Activated effector memory CD4-positive, alpha-beta T cell treated with anti-CD3 and anti-CD28 coated beads, Interleukin-2, amount 50 U/mL, for 16 hours (primary cell): ENCODE measurements around the gene GALNT10.
A peak's percentile ranks its signal among the peaks of the same experiment; 100 is the strongest.
"Not testable (repeated sequence)": the region's sequence is repeated elsewhere in the genome, so short reads cannot be mapped to it uniquely, and the experiment has no call there.

ENCODE experiments used
- DNase-seq: peaks from one replicate; pipeline ENCODE4 v3.0.0-alpha.2; 2020

GALNT10 gene, protein sequence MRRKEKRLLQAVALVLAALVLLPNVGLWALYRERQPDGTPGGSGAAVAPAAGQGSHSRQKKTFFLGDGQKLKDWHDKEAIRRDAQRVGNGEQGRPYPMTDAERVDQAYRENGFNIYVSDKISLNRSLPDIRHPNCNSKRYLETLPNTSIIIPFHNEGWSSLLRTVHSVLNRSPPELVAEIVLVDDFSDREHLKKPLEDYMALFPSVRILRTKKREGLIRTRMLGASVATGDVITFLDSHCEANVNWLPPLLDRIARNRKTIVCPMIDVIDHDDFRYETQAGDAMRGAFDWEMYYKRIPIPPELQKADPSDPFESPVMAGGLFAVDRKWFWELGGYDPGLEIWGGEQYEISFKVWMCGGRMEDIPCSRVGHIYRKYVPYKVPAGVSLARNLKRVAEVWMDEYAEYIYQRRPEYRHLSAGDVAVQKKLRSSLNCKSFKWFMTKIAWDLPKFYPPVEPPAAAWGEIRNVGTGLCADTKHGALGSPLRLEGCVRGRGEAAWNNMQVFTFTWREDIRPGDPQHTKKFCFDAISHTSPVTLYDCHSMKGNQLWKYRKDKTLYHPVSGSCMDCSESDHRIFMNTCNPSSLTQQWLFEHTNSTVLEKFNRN

GRCh38 chr5:154190595-154191304, at the start of gene GALNT10:
GALNT10 (plus strand) TSS chr5:154190733; CDS start chr5:154190867, 134 bp downstream.
- peak; percentile 87 for DNase-seq

DNA sequence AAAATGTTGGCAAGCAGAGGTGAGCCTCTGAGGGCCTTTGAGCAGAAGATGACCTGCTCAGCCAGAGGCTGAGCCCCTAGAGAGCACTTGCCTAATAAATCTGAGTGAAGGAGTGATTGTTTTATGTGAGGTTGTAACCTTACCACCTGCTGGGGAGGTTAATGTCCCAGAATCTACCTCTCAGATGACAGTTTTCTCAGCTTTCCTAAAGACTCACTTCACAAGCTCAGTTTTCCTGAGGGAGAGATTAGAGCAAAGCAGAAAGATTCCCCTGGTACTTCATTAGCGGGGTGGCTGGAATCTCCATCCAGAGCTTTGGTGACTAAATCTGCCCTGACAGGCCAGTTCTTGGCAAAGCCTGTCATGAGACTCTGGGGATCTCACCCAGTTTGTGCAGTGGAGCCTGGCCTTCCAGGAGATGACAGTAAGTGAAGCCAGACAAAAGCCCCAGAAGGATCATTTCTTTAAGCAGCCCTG, 48.8 kb upstream of the GALNT10 start:
- no peak for DNase-seq

DNA sequence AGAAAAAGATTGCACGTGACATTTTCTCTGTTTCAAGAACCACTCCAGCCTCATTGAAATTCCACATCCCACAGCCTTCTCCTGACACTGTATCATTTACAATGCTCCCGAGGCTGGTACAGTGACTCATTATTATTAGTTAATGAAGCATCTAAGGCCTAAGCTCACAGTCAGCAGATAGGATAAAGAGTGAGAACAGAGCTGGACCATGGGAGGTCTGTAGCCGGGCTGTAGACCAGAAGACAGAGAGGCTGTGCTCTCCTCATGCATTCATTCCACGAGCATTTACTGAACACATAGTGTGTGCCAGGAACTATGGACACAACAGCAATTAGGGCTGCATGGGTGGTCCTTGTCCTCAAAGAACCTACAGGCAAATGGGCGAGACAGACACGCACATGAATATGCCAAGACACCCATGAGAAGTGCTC, 47.3 kb upstream of the GALNT10 start:
- no peak for DNase-seq

DNA sequence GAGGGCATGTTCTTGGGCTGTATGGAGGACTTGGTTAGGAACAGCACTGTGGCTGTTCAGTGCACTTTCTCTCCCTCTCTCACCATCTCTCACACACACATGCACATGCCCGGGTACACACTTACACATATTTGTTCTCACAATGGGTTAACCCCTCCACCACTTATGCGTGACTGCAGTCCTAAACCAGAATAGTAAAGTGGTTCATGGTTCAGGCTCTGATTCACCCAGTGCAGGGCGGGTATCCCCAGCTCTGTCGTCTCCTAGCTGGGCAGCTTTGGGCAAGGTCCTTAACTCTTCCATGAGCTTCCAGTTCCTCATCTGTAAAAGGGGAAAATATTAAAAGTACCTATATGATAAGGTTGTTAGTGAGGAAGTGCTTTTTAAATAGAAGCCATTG, 45.3 kb upstream of the GALNT10 start:
- DNase-seq: no peak

GRCh38 chr5:154146409-154146808, 44.1 kb upstream of the GALNT10 start:
- DNase-seq: no peak

DNA sequence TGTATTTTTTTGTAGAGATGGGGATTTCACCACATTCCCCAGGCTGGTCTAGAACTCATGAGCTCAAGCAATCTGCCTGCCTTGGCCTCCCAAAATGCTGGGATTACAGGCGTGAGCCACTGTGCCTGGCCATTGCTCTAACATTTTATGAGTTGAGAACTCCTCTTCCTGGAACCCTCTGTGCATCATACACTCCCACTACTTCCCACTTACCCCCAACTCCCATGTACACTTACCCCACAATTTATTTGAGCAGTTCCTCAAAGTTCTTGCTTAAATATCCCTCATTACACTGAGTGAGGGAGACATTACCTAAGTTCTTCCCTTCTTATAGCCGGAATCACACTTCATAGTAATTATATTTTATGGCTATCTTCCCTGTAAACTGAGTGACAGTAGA, 42.9 kb upstream of the GALNT10 start:
- DNase-seq: no peak

DNA sequence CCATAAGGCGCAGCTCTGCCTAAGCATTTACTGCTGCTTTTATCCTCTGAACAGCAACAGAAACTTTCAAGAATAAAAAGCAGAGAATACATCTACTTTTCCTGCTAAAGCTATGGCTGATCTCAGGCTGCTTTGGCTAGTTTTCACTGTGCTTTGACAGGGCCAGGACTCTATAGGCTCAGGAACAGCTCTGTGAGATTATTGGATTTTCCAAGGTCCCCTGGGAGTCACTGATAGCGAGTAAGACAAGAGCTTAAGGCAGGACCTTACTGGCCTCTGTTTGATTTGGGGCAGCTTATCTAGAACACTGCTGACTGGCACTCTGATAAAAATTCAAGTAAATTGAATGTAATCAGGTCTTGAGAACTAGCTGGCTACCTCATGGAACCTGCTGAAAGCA, 40.1 kb upstream of the GALNT10 start:
- not testable (repeated sequence) for DNase-seq

GRCh38 chr5:154157483-154158378, 32.8 kb upstream of the GALNT10 start:
- no peak for DNase-seq

DNA sequence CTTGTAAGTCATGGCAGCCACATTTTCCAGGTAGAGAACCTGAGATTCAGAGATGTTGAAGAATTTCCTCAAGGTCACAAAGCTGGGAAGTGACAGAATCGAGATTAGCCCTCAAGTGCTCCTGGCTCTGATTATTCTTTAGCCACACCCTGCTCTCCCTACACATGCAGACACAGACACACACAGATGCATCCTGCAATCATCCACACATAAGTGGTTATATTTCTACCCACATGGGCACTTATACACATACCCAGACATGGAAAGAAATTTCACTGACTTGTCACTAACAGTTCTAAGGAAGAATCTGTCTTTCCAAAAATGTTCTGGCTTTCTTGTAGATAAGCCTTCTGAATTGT, 32.2 kb upstream of the GALNT10 start:
- no peak for DNase-seq

DNA sequence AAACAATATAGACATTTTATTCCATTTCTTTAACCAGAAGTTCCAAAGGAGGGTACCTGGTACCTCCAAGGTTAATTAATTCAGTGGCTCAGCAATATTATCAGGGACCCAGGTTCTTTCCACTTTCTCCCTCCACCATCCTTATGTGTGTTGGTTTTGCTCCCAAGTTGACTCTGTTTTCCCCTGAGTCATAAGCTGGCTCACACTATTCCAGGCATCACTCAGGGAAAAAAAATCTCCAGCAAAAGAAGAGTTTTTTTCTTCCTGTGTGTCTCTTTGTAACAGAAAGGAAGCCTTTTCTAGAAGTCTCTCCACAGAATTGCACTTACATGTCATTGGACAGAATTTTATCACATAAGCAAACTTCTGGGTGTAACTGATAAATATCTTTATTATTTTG, 31.2 kb upstream of the GALNT10 start:
- no peak for DNase-seq

DNA sequence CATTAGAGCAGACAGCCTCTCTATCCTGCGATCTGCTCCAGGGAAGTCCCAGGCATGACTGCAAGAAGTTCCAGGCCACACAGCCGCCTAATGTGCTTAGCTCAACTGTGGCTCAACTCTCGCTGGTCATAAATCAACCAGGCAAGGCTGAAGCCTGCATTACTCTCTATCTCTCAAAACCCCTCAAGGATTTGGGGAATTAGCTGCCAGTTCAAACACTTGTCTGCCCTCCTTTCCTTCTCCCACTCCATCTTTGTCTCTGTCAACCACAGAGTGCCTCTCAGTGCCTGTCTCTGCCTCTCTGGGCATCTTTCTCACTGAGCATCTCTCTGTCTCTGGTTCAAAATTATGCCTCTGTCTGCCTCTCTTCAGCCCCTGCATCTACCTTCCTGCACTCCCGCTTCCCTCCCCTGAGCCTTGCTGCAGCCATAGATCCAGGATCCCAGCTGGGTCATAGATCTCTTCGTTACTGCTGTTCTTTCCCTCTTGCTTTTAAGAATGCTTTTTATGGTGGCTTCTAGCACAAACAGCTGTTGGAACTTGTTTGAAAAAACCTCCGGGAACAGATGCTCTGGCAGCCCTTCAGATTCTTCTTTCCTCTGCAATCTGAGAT, 27.9 kb upstream of the GALNT10 start:
- DNase-seq: no peak

- DNase-seq: no peak
Observed at GRCh38 chr5:154163327-154164248, 26.9 kb upstream of the GALNT10 start.

DNA sequence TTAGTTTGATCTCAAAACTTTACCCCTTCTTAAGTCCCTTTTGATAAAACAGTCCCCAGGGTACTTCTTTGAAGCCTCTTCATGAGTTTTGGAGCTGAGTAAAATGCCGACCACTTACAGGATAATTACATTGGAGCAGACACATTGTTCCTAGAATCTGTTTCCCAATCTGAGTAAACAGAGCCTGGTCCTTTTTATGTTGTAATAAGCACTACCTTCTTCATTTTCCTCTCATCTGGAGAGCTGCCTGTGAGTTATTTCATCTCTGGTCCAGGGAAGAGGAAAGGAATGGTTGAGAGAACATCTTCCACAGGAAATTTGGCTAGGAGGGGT, 26.3 kb upstream of the GALNT10 start:
- DNase-seq: no peak

- DNase-seq: no peak
Observed at GRCh38 chr5:154165886-154166285, 24.6 kb upstream of the GALNT10 start.

GRCh38 chr5:154166901-154167791, 23.4 kb upstream of the GALNT10 start:
- no peak for DNase-seq

GRCh38 chr5:154168395-154168794, 22.1 kb upstream of the GALNT10 start:
- no peak for DNase-seq

GRCh38 chr5:154172785-154173184, 17.7 kb upstream of the GALNT10 start:
- DNase-seq: no peak

GRCh38 chr5:154174091-154174490, 16.4 kb upstream of the GALNT10 start:
- no peak for DNase-seq

GRCh38 chr5:154176181-154176580, 14.4 kb upstream of the GALNT10 start:
- DNase-seq: no peak

DNA sequence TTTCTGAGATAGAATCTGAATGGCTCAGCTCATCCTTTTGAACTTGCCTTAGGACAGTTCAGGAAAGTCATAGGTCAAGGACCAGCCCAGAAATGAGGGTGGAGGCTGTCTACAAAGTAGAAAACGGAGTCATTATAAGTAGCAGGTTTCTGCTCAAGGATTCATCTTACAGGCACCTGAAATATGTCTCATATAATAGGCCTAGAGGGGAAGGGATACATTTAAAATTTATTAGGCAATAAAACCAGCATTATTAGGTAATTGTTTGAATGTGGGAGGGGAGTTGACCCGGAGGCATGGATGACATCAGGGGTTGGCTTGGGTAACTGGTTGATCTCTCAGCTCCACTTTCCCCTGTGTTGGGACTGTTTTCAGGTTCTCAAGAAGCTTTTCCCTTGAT, 11.9 kb upstream of the GALNT10 start:
- no peak for DNase-seq
